Activated CD8-positive, alpha-beta memory T cell treated with anti-CD3 and anti-CD28 coated beads, Interleukin-2, amount 50 U/mL, for 4 hours (primary cell): ENCODE results near the gene FAM163B.

ENCODE experiments used
- DNase-seq: peaks from one replicate; pipeline ENCODE4 v3.0.0-alpha.2; 2020

FAM163B gene

GRCh38 chr9:133580419-133580738 lies 28.8 kb downstream of the FAM163B start:
- no peak for DNase-seq

- no peak for DNase-seq
Measured at GRCh38 chr9:133579601-133580418, 29.4 kb downstream of the FAM163B start.

GRCh38 chr9:133578524-133579441 lies 30.4 kb downstream of the FAM163B start:
- DNase-seq: no peak

GRCh38 chr9:133577737-133578112 lies 31.5 kb downstream of the FAM163B start:
- DNase-seq: no peak

- DNase-seq: no peak
Measured at GRCh38 chr9:133576875-133577736, 32.1 kb downstream of the FAM163B start.

- no peak for DNase-seq
Measured at GRCh38 chr9:133576031-133576874, 32.9 kb downstream of the FAM163B start.

- no peak for DNase-seq
Measured at GRCh38 chr9:133575186-133576030, 33.8 kb downstream of the FAM163B start.

- no peak for DNase-seq
Measured at GRCh38 chr9:133574771-133575170, 34.4 kb downstream of the FAM163B start.

GRCh38 chr9:133573791-133574515 lies 35.2 kb downstream of the FAM163B start:
- no peak for DNase-seq

GRCh38 chr9:133572821-133573361 lies 36.3 kb downstream of the FAM163B start:
- no peak for DNase-seq

- no peak for DNase-seq
Measured at GRCh38 chr9:133571896-133572595, 37.1 kb downstream of the FAM163B start.

- no peak for DNase-seq
Measured at GRCh38 chr9:133571391-133571890, 37.7 kb downstream of the FAM163B start.

GRCh38 chr9:133570691-133571080 lies 38.5 kb downstream of the FAM163B start:
- DNase-seq: no peak

- DNase-seq: no peak
Measured at GRCh38 chr9:133569891-133570690, 39.1 kb downstream of the FAM163B start.

- DNase-seq: no peak
Measured at GRCh38 chr9:133569121-133569785, 39.9 kb downstream of the FAM163B start.

- DNase-seq: no peak
Measured at GRCh38 chr9:133568186-133568585, 41.0 kb downstream of the FAM163B start.

GRCh38 chr9:133566817-133567216 lies 42.4 kb downstream of the FAM163B start:
- no peak for DNase-seq

GRCh38 chr9:133566382-133566781 lies 42.8 kb downstream of the FAM163B start:
- DNase-seq: no peak
